DMS53 treated with DMSO at 0.1 percent for 48 hours (cell line): ENCODE measurements around the gene CPXM1.
"Not testable (repeated sequence)": the region's sequence is repeated elsewhere in the genome, so short reads cannot be mapped to it uniquely, and the experiment has no call there.

Source experiments
- DNase-seq: peaks from one replicate; lab custom pipeline; 2025; ENCODE audit not compliant: unreplicated experiment; lab: John Stamatoyannopoulos, UW

Gene CPXM1

DNA sequence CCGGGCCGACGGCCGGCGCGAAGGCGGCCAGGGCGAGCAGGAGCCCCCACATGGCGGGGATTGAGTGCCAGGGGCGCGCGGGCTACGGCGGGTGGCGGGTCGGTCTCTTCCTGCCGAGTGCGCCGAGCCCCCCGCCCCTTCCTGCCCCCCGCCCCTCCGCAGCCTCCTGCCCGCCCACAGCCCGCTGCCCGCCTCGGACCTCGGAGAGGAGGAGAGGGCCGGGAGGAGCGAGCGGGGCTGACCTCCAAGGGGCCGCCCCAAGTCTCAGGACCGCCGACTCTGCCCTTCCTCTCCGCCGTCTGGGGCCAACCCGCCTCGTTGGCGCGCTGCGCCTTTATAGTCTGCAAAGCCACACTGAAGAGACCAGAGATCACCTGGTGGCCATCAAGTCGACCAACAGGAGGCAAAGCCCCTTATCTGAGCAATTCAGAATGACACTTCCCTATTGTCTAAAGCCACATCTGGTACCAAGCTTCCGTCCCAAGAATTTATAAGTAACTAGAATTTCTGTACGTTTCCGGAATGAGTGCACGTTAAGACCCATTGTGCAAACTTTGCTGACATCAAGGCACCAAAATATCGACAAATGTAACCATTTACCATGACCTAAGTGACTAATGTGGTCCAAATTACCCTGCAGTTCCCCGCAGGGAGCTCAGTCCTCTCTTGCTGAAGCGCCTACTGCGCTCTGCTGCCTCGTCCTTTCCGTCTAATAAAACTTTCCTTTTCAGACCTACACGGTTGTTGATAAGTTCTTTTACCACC, at the start of gene CPXM1:
TSS of gene CPXM1 (minus strand) at position 107 of the 765 bp plus-strand sequence. CDS start at position 52, 55 bp downstream.
- DNase-seq, result no peak

- no peak for DNase-seq
These were observed 49.1 kb upstream of the CPXM1 start for GRCh38 chr20:2849529-2849928.

- no peak for DNase-seq
These were observed 47.4 kb upstream of the CPXM1 start for GRCh38 chr20:2847802-2848201.

DNA sequence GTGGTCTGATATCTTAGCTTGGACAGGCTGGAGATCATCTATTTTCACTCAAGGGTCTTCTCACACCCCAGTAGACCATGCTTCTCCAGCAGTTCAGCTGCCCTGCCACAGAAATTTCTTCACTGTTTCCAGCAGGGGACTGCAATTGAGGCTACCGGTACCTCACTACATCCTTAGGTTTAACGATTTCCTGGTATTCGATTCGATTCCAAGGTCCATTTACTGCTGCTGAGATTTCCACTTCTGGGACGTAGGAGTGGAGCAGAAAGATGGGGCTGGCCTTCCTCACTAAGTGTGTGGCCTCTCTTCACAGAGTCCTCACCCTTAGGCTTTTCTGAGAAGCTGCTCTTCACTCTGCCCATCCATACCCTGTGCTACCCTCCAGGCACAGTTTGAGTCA, 46.3 kb upstream of the CPXM1 start:
- no peak for DNase-seq

- DNase-seq, result no peak
These were observed 45.2 kb upstream of the CPXM1 start for GRCh38 chr20:2845607-2846006.

- DNase-seq, result peak; percentile 33
These were observed 40.6 kb upstream of the CPXM1 start for GRCh38 chr20:2840967-2841531.

GRCh38 chr20:2840138-2840966, 39.9 kb upstream of the CPXM1 start, which contains the start of the genes PCED1A and VPS16:
TSS of gene PCED1A (minus strand) at chr20:2840655. CDS start at chr20:2839912, 743 bp downstream.
TSS of gene VPS16 (plus strand) at chr20:2840745. CDS start at chr20:2840775, 30 bp downstream.
- DNase-seq, result peak; percentile 72

- DNase-seq, result no peak
These were observed 39.3 kb upstream of the CPXM1 start for GRCh38 chr20:2839732-2840137.

DNA sequence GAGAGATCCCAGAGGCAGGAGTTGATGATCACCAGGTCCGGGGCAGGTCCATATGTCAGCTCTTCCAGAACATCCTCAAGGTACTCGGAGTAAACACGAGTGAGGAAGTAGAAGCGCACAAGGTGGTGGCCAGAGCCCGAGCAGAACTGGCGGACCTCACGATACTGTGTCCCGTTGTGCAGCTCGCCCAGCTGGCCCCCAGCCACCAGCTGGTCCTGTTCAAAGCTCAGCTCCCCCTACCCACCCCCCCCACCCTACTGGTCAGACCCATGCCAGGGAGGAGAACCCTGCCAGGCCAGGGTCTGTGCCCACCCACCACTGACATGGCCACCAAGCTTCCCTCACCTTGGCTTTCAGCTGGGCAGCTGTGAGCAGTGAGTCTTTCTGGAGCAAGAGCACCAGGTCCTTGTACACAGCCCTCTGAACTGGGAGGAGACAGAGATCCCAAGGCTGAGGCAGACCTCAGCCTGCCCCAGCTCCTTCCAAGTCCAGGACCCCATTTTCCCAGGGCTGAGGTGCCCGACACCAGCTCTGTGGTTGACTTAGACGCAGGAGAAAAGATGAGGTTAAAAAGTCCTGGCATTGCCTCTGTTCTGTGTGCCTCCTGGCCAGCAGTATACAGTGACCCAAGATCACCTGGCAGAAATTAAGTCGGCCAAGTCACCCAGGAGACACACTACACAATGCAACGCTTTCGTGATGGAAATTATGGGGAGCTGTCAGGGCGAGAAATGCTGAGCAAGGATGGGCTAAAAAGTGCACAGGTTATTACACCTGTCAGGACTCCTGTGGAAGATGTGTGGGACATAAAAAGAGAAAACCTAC, 38.6 kb upstream of the CPXM1 start:
- DNase-seq, result no peak

- no peak for DNase-seq
These were observed 37.9 kb upstream of the CPXM1 start for GRCh38 chr20:2838170-2838797.

DNA sequence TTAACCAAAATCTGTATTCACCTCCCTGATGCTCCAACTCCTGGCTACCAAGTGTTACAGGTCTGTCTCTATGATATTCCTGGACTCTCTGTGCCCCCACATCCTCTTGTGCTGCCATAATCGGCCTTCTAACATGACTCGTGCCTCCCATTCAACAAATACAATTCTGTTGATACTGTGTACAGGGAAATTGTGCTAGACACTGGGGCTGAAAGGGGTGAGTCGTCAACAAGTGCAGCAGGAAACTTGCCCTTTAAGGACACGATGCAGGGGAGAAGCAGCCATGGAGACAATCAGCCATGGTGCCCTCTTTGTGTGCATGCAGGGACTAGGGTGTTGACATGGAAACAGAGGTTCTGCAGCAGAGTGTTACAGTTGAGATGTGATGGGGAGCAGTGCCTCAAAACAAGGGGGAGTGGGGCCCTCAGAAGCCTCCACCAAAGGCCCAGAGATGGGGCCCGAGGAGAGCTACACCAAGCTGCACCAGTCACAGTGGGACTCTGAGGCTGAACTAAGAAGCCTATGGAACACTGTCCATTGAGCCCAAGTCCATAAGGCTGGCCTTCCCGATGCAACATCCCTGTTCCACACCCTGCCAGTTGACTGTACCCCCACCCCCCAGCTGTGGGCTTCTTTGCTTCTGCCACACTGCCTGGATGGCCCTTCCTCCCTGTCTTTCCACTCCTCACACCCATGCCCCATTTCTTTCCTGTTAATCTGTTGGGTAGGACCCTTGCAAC, 37.0 kb upstream of the CPXM1 start:
- no peak for DNase-seq

DNA sequence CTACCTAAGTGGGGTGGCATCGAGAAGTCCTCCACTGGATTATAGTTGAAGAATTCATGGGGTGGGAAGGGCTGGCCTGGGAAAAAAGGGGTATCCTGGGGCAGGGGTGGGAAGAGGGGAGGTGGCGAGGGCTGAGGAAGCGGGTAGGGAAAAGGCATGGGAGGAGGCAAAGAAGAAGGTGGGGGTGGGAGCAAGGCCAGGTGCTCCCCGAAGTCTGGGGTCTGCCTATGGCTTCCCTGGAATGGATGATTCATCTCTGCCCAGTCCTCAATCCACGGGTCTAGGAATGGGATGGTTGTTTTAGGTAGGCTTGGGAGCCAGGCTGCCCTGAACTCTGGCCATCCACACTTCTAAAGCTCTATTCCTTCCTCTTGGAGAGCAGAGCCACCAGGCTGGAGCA, 35.6 kb upstream of the CPXM1 start:
- no peak for DNase-seq

DNA sequence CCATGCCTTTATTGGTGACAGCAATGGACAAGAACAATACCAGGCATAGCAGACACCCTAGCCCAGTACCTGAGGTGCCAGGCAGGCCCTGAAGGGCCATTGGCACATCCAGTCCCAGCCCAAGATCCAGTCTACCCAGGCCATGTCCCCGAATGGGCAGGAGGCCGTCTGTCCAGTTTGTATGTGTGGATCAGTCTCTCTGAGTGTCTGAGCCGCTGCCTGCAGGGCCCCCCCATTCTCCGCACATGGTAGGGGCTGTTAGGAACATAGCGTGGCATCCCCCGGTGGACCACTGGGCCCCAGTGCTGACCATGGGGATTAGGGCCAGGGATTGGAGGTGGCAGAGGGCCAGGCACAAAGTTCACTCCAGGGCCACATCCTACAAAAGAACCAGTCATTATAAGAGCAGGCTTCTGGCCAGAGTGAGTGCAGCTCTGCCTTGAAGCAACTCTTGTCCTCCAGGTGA, 34.9 kb upstream of the CPXM1 start:
- DNase-seq, result no peak

- DNase-seq, result no peak
These were observed 34.1 kb upstream of the CPXM1 start for GRCh38 chr20:2834401-2835110.

GRCh38 chr20:2833761-2834160, 33.3 kb upstream of the CPXM1 start:
- DNase-seq, result no peak

DNA sequence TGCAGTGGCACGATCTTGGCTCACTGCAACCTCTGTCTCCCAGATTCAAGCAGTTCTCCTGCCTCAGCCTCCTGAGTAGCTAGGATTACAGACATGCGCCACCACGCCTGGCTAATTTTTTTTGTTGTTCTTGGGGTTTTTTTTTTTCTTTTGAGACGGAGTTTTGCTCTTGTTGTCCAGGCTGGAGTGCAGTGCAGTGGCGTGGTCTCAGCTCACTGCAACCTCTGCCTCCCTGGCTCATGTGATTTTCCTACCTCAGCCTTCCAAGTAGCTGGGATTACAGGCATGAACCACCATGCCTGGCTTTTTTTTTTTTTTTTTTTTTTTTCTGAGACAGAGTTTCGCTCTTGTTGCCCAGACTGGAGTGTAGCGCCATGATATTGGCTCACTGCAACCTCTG, 30.8 kb upstream of the CPXM1 start:
- not testable (repeated sequence) for DNase-seq

- no peak for DNase-seq
These were observed 28.9 kb upstream of the CPXM1 start for GRCh38 chr20:2829376-2829775.

- no peak for DNase-seq
These were observed 26.2 kb upstream of the CPXM1 start for GRCh38 chr20:2826655-2827054.

- no peak for DNase-seq
These were observed 25.3 kb upstream of the CPXM1 start for GRCh38 chr20:2825761-2826160.
